ENCODE data around the gene TGM5.
"Not testable (repeated sequence)": the region's sequence is repeated elsewhere in the genome, so short reads cannot be mapped to it uniquely, and the experiment has no call there.

TGM5 gene

GRCh38 chr15:43213466-43213865, 53.3 kb downstream of the TGM5 start:
- no peak for DNase-seq

GRCh38 chr15:43212951-43213350, 53.8 kb downstream of the TGM5 start:
- no peak for DNase-seq

GRCh38 chr15:43212299-43212698, 54.4 kb downstream of the TGM5 start:
- no peak for DNase-seq

GRCh38 chr15:43211224-43211735, 55.4 kb downstream of the TGM5 start:
- no peak for DNase-seq

DNA sequence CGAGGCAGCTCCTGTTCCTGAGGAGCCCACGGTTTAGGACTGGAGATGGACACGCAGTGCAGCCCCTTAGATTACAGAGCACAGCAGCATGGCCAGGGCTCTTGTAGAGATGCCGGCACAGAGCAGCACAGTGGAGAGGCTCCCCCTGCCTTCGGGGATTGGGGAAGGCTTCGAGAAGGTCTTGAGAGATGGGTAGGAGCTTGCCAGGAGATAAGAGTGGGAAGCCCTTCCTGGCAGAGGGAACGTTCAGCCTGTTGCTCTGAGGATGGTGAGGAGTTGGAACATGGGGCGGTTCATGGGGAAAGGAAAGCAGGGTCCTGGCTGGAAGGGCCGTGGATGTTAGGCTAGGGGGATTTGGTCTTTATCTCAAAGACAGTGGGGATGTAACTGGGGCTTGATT, 55.9 kb downstream of the TGM5 start:
- DNase-seq = no peak

- DNase-seq = no peak
Measured at GRCh38 chr15:43210172-43210745, 56.5 kb downstream of the TGM5 start.

GRCh38 chr15:43209059-43209824, 57.5 kb downstream of the TGM5 start:
- DNase-seq = no peak

DNA sequence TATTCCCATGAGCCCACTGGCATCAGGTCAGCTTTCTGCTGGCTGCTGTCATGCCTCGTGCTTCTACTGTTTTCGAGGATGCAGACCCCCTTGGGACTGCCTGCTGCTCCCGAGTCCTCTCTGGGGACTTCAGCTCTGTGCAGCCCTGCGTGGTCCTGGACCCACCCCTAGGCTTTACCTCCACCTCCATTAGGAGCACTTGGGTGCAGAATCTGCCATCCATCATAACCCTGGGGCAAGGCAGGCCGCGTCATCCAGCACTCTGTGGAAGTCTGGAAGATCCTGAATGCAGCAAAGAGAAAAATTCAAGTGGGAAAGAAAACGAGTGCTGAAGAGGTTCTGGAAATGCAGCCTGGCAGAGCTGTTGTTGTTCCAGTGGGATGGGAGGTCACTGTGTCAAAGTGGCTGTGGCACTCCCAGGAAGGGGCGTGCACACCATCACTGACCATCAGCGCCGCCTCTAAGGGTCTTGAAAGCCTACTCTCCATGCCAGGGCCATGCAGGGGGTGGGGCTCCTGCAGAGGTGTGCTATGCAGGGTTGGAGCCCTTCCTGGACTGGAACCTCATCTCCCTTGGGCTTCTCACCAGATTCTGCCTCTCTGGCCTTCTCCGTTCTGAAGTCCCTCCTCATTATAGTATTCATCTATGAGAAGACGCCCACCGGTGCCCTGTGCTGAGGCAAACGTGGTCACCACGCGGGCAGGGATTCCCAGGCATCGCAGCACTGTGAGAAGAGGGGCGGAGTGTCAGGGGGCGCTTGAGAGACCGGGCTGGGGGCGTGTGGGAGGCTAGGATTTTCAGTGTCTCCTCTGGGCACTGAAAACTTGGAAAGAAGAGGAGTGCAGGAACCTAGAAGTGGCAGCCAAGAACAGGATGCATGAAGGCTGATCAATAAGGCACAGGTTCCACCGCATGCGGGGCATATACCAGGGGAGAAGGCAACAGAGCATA, 58.4 kb downstream of the TGM5 start:
- no peak for DNase-seq

DNA sequence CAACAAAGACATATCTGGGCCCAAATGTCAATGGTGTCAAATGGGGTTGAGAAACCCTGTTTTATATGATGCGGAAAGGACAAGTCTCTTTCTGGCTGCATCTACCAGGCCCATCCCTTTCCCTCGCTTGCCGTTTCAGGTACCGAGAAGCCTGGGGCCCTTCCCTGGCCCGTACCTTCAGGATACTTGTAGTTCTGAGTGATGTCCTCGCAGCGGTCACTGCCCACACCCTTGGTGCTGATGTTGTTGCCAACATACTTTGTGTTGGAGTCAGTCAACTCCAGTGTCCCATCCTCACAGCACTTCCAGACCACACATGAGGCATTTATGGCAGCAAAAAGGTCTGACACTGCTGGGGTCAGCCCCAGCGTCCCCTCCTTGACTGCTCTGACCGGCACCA, 59.7 kb downstream of the TGM5 start:
- no peak for DNase-seq

DNA sequence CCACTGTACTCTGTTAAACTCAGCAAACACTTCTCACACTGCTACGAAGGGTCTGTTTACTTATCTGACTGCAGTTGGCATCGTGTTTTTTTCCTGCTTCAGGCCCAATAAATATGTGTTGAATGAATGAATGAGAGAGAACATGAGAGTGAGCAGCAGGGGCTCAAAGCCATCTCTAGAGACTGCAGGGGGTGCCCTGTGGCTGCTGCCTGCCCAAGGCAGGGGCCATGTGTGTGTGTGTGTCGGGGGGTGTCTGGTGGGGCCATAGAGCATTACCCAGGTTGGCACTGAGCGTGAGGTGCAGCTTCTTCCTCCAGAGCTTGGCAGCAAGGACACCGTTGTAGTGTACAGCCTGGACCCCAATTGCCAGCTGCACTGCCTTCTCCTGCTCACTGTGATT, 60.7 kb downstream of the TGM5 start:
- DNase-seq = no peak

DNA sequence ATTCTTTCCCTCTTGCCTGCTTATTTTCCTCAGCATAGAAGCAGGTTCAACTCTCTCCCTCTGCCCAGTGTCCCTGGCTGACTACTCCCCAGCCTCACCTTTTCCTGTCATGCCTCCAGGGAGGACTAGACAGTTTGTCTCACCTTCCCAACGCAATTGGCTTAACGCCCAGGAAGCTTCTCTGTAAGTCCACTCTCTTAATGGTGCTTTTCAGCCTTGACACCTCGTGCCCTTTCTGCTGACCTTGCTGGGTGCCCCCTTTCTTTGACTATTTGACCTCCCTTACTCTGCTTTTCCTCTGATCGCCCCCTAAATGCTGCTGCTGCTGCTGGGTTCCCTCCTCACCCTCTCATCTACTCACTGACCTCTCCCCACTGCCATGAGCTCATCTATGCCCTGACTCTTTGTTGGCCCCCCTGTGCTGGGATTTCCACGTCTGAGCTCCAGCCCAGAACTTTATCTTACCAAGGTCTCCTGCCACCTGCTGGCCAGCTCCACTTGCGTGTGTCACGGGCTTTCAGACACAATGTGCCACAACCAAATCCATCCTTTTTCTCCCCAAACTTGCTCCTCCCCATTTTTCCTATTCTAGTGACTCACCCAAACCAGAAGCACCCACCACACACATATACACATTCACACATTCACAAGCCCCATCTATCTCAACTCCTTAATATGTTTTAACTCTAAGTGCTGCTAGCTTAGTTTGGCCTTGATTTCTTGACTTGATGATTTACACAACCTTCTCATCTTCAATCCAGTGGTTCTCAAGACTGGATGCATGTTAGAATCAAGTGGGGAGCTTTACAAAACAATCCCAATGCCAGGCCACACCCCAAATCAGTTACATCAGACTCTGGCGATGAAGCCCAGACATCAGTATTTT, 62.5 kb downstream of the TGM5 start:
- peak; percentile 29 to 31 for DNase-seq

GRCh38 chr15:43199945-43200488, 66.7 kb downstream of the TGM5 start:
- no peak for DNase-seq

DNA sequence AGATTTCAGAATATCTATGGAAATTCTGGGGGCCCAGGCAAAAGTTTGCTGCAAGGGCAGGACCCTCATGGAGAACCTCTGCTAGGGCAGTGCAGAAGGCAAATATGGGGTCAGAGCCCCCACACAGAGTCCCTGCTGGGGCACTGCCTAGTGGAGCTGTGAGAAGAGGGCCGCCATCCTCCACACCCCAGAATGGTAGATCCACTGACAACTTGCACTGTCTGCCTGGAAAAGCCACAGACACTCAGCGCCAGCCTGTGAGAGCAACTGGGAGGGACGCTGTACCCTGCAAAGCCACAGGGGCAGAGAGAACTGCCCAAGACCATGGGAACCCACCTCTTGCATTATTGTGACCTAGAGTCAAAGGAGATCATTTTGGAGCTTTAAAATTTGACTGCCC, 67.7 kb downstream of the TGM5 start:
- DNase-seq = no peak

DNA sequence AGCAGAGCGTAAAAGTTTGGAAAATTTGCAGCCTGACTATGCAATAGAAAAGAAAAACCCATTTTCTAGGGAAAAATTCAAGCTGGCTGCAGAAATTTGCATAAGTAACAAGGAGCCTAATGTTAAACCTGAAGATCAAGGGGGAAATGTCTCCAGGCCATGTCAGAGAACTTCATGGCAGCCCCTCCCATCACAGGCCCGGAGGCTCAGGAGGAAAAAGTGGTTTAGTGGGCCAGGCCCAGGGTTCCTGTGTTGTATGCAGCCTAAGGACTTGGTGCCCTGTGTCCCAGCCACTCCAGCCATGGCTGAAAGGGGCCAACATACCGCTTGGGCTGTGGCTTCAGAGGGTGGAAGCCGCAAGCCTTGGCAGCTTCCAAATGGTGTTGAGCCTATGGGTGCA, 68.2 kb downstream of the TGM5 start:
- not testable (repeated sequence) for DNase-seq

DNA sequence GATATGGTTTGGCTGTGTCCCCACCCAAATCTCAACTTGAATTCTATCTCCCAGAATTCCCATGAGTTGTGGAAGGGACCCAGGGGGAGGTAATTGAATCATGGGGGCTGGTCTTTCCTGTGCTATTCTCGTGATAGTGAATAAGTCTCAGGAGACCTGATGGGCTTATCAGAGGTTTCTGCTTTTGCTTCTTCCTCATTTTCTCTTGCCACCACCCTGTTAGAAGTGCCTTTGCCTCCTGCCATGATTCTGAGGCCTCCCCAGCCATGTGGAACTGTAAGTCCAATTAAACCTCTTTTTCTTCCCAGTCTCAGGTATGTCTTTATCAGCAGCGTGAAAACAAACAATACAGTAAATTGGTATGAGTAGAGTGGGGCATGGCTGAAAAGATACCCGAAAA, 69.0 kb downstream of the TGM5 start:
- DNase-seq = not testable (repeated sequence)

- DNase-seq = no peak
Measured at GRCh38 chr15:43196760-43197548, 69.8 kb downstream of the TGM5 start.

- no peak for DNase-seq
Measured at GRCh38 chr15:43194795-43195194, 71.9 kb downstream of the TGM5 start.

- no peak for DNase-seq
Measured at GRCh38 chr15:43193710-43194109, 73.0 kb downstream of the TGM5 start.

DNA sequence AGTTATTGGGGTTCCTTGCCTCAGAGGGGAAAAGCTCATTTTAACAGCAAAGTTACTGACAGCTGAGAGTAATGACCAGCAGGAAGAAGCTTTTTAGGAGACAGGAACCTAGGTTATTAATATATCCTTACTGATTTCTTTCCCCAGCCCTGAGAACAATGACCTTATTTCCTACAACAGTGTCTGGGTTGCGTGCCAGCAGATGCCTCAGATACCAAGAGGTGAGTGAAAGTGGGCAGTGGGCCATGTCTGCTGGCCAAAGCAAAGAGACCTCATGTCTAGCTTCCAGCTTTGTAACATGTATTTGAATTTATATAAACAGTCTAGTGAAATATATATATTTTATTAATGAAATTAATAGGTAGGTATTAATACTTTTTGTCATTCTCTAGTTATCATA, 76.5 kb downstream of the TGM5 start:
- no peak for DNase-seq

- no peak for DNase-seq
Measured at GRCh38 chr15:43189296-43189695, 77.4 kb downstream of the TGM5 start.

DNA sequence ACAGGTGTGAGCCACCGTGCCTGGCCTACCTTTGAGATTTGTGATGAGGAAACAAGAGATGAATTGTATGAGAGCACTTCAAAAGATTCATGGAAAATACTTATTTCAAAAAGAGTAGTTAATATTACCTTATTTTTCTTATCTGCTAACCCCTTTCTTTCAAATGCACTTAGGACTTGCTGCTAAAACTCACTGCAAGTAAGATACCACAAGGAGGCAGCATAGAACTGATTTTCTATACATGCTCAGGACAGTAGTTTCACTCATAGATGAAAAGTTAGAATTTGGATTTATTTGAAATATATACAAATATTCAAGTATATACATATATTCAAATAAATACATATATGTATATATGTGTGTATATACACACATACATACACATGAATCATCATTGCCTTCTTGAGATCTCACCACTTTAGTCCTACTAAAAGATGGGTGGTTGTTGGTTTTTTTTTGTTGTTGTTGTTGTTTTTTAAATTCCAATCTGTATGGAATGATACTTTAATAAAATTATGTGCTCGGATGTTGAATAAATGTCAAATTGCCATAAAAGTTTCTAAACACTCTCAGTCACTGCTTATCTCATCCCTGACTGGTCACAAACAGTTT, 79.1 kb downstream of the TGM5 start:
- DNase-seq = no peak

Measured in activated CD4-positive, alpha-beta T cell treated with anti-CD3 and anti-CD28 coated beads, Interleukin-2, amount 50 U/mL, for 4 hours (primary cell).